K562 (cell line): ENCODE results near the gene TGM5. TPM values are rescaled to one million over a fixed set of nuclear protein-coding genes. Genes with fewer than 3 reads are reported as not detected.

ENCODE experiments used
- ATAC-seq: fragments of 200-7000 bp; cut with Tn5 transposase; 3 replicates; pipeline ENCODE4 v1.9.1; 2020; ENCODE audit warnings: moderate library complexity
- BruUV-seq: library from RNA; stranded (reverse); fragments of 400-500 nt; replicated peaks from 2 replicates; lab custom pipeline; 2021; lab: Mats Ljungman, UMichigan
- CTCF ChIA-PET: fragments of 300-600 bp; formaldehyde crosslinking; extraction: SDS; loops from one replicate; lab custom pipeline; 2021; ENCODE audit warnings: low intra/inter-chr PET ratio; lab: Yijun Ruan, JAX
- POLR2A ChIA-PET: fragments of 300-600, 350-650 bp; sonication (Branson Sonifier 250); formaldehyde crosslinking; extraction: SDS; loops from one replicate; lab custom pipeline; 2021; ENCODE audit warnings: antibody characterized with exemption, inconsistent platforms; lab: Yijun Ruan, JAX
- DNase-seq, 4 experiments: peaks; one replicate each; pipeline versions ENCODE4 v3.0.0 to v3.0.0-alpha.2; 2011 to 2018; ENCODE audit warnings: low spot score in 3 of 4, mixed read lengths in 3 of 4; ENCODE audit errors: extremely low read depth in 1 of 4
- FAIRE-seq: peaks from 2 replicates; lab custom pipeline; 2011; peaks lifted over from hg19 to GRCh38; lab: Jason Lieb, UNC
- H2AFZ ChIP-seq: 2 replicates; pipeline ENCODE4 v1.6.0; 2011; ENCODE audit warnings: low read depth, low read length, control low read depth, inconsistent platforms
- H3K27ac ChIP-seq: fragments of 200-600 bp; 3 replicates; pipeline ENCODE4 v1.8.0; 2011; ENCODE audit warnings: low read depth, mild to moderate bottlenecking, control low read depth, inconsistent platforms, low read length, moderate library complexity, mixed read lengths; ENCODE audit errors: extremely low read depth
- H3K27me3 ChIP-seq, 2 experiments: fragments of 300-600 bp in 1 of 2; 2 replicates in 1 of 2; 3 replicates in 1 of 2; pipeline versions ENCODE4 v1.6.0 to v1.8.0; 2011; ENCODE audit warnings: inconsistent platforms in 2 of 2, low read length in 2 of 2, mild to moderate bottlenecking in 1 of 2, mixed read lengths in 1 of 2, moderate library complexity in 1 of 2; ENCODE audit not compliant: control insufficient read depth in 2 of 2, insufficient read depth in 2 of 2
- H3K36me3 ChIP-seq: fragments of 300-600 bp; 3 replicates; pipeline ENCODE4 v1.8.0; 2011; ENCODE audit warnings: mild to moderate bottlenecking, low read length, inconsistent platforms; ENCODE audit not compliant: control insufficient read depth, insufficient read depth
- H3K4me1 ChIP-seq, 2 experiments: fragments of 200-600 bp in 1 of 2; replicated peaks in 1 of 2; 2 replicates in 1 of 2; 3 replicates in 1 of 2; pipeline versions ENCODE4 v1.5.1 to v1.8.0; 2011; ENCODE audit warnings: inconsistent platforms in 2 of 2, low read length in 2 of 2, mild to moderate bottlenecking in 1 of 2, mixed read lengths in 1 of 2, moderate library complexity in 1 of 2; ENCODE audit not compliant: control insufficient read depth in 2 of 2, insufficient read depth in 2 of 2
- H3K4me2 ChIP-seq: 2 replicates; pipeline ENCODE4 v1.6.1; 2011; ENCODE audit warnings: low read length, control low read depth, inconsistent platforms, mixed read lengths; ENCODE audit not compliant: insufficient read depth
- H3K4me3 ChIP-seq: fragments of 200-600 bp; sonication (generic), shearing (Covaris generic); 2 replicates; pipeline ENCODE4 v1.5.1; 2016; ENCODE audit warnings: control low read depth, inconsistent platforms
- H3K79me2 ChIP-seq: fragments of 200-600 bp; 3 replicates; pipeline ENCODE4 v1.8.0; 2011; ENCODE audit warnings: low read length, inconsistent platforms; ENCODE audit not compliant: control insufficient read depth, insufficient read depth
- H3K9ac ChIP-seq, 2 experiments: 2 replicates each; pipeline versions ENCODE4 v1.6.0 to v1.6.1; 2011; ENCODE audit warnings: low read depth in 2 of 2, low read length in 2 of 2, control low read depth in 1 of 2, inconsistent platforms in 1 of 2, mild to moderate bottlenecking in 1 of 2, mixed read lengths in 1 of 2; ENCODE audit not compliant: insufficient read depth in 1 of 2
- H3K9me1 ChIP-seq: one replicate; pipeline ENCODE4 v1.6.0; 2011; ENCODE audit warnings: inconsistent platforms, mild to moderate bottlenecking, low read length, moderate library complexity; ENCODE audit not compliant: control insufficient read depth, insufficient read depth
- H3K9me3 ChIP-seq: replicated peaks from 2 replicates; pipeline ENCODE4 v1.5.1; 2011; ENCODE audit warnings: low read depth, low read length, inconsistent platforms; ENCODE audit not compliant: control insufficient read depth, insufficient read depth
- H4K20me1 ChIP-seq: replicated peaks from 2 replicates; pipeline ENCODE4 v1.6.1; 2011; ENCODE audit warnings: low read length, inconsistent platforms, mixed read lengths; ENCODE audit not compliant: control insufficient read depth, insufficient read depth
- CEBPG ChIP-seq, 3 experiments: fragments of 200-800 bp in 1 of 3; sonication (Bioruptor generic) in 1 of 3; sonication (generic) in 1 of 3; formaldehyde crosslinking in 1 of 3; IDR thresholded peaks in 2 of 3; conservative IDR thresholded peaks in 1 of 3; 2 replicates each; pipeline versions ENCODE4 v1.6.1 to v1.8.0; 2016 to 2022; ENCODE audit warnings: missing compliant biosample characterization in 2 of 3, missing genetic modification characterization in 2 of 3, mild to moderate bottlenecking in 1 of 3, missing genetic modification reagents in 1 of 3
- CEBPZ ChIP-seq: fragments of 150-350 bp; IDR thresholded peaks from 2 replicates; pipeline ENCODE4 v1.6.1; 2014; ENCODE audit warnings: low read depth, mild to moderate bottlenecking, low read length, borderline replicate concordance
- CTBP1 ChIP-seq: fragments of 450-650 bp; IDR thresholded peaks from 2 replicates; pipeline ENCODE4 v1.6.1; 2016; ENCODE audit warnings: borderline replicate concordance
- FOXA1 ChIP-seq: fragments of 450-650 bp; IDR thresholded peaks from 2 replicates; pipeline ENCODE4 v1.6.1; 2016; ENCODE audit warnings: mild to moderate bottlenecking, borderline replicate concordance
- MXD1 ChIP-seq: fragments of 250-450 bp; sonication (Bioruptor Pico); IDR thresholded peaks from 2 replicates; pipeline ENCODE4 v1.8.0; 2021; ENCODE audit warnings: borderline replicate concordance, mild to moderate bottlenecking, moderate library complexity; ENCODE audit not compliant: poor library complexity, severe bottlenecking
- SIX5 ChIP-seq, 2 experiments: IDR thresholded peaks; 2 replicates each; pipeline ENCODE4 v1.6.1; 2011; ENCODE audit warnings: low read length in 2 of 2, borderline replicate concordance in 1 of 2, low read depth in 1 of 2, mild to moderate bottlenecking in 1 of 2, moderate library complexity in 1 of 2; ENCODE audit not compliant: insufficient read depth in 1 of 2
- STAT5A ChIP-seq: IDR thresholded peaks from 2 replicates; pipeline ENCODE4 v1.6.1; 2012; ENCODE audit warnings: low read length, inconsistent platforms, borderline replicate concordance
- U2AF2 ChIP-seq: fragments of 200-400 bp; formaldehyde crosslinking; optimal IDR thresholded peaks from 2 replicates; pipeline ENCODE3; 2017; ENCODE audit warnings: low read depth, mild to moderate bottlenecking, low read length
- ZBED1 ChIP-seq: IDR thresholded peaks from 2 replicates; pipeline ENCODE4 v1.6.1; 2014
- ZBTB7A ChIP-seq: IDR thresholded peaks from 2 replicates; pipeline ENCODE4 v1.6.1; 2011; ENCODE audit warnings: low read depth, mild to moderate bottlenecking, low read length, moderate library complexity, borderline replicate concordance; ENCODE audit not compliant: control insufficient read depth
- ZNF740 ChIP-seq, 3 experiments: fragments of 200-800 bp in 1 of 3; sonication (Bioruptor generic) in 1 of 3; sonication (generic) in 1 of 3; formaldehyde crosslinking in 1 of 3; IDR thresholded peaks; 2 replicates each; pipeline versions ENCODE4 v1.6.1 to v1.8.0; 2016 to 2022; ENCODE audit warnings: mild to moderate bottlenecking in 2 of 3, missing compliant biosample characterization in 2 of 3, missing genetic modification characterization in 2 of 3, missing genetic modification reagents in 1 of 3
- WGBS: fragments of 100-300 bp; shearing (Covaris generic); methylation state at CpG from one replicate; pipeline ENCODE4 v1.1.6; 2016; ENCODE audit warnings: low coverage, mixed read lengths; ENCODE audit not compliant: insufficient coverage; ENCODE audit errors: missing lambda C conversion rate; 5-methylcytosine and 5-hydroxymethylcytosine counted together
- in situ Hi-C: fragments of 300-500 bp; cut with MboI; formaldehyde crosslinking; loops from 4 replicates; pipeline ENCODE4 v1.15.0; 2018; ENCODE audit warnings: inconsistent platforms, mixed read lengths
- intact Hi-C: fragments of 100-400 bp; cut with micrococcal nuclease; formaldehyde crosslinking; loops from 2 replicates; pipeline ENCODE4 v1.14.2; 2022
- polyA plus RNA-seq, 8 experiments: library from polyadenylated mRNA; depleted of rRNA in 4 of 8; stranded (reverse) in 5 of 8; unstranded in 3 of 8; fragments of >200 nt; fragmentation: Nextera tagmentation in 2 of 8; fragmentation: Illumina TruSeq in 1 of 8; extraction: Ambion mirVana in 2 of 8; extraction: Trizol in 1 of 8; gene quantifications; 2 replicates each; pipeline versions ENCODE4 v1.2.1 to v1.2.3, GENCODE V29; 2011 to 2014; ENCODE audit warnings: inconsistent platforms in 1 of 8, missing spikeins in 1 of 8
- total RNA-seq, 7 experiments: library from RNA; depleted of rRNA in 6 of 7; stranded (reverse); fragments of >200 nt in 6 of 7; fragmentation: Illumina TruSeq in 2 of 7; extraction: Trizol in 2 of 7; gene quantifications; 2 replicates each; pipeline versions ENCODE4 v1.2.1 to v1.2.3, GENCODE V29; 2011 to 2021; ENCODE audit warnings: low replicate concordance in 1 of 7

Gene TGM5
- total and polyA plus RNA-seq, 9 of the 15 experiments (the other 6 are each of a cell fraction or from before 2014, with no cell fraction given) = 0.03 to 0.10 (median 0.07) TPM; not detected in 6

GRCh38 chr15:43276563-43277200 lies 10.0 kb upstream of the TGM5 start:
- DNase-seq = no peak
- Histone ChIP-seq H3K4me1 (no peaks in the 10 kb centered on the region), H3K79me2 (no peaks in the 10 kb centered on the region), H3K9me1 (no peaks in the 10 kb centered on the region), H3K9ac (no peak overlapping the region), H3K27ac (no peak overlapping the region), H3K27me3 (peaks cover 50 to 71% of the 10 kb centered on the region in 2 experiments; a peak in 4 of 5 replicates), H3K36me3 (no peaks in the 10 kb centered on the region), H3K4me2 (no peak overlapping the region), H4K20me1 (no peaks in the 10 kb centered on the region; the same call in 1 of the 2 replicates), H2AFZ (no peak overlapping the region)
- ChIA-PET POLR2A (interaction anchor here (0.6 to 1.6 kb wide), 9 partner anchors 8 to 1603 kb away, joined by 3 to 5 read pairs (median 3); partner anchors contain the start of gene ZSCAN29), CTCF (no interaction called here)
- in situ Hi-C loops = loop anchor here (5.0 to 10.0 kb wide), 2 partner anchors 69 to 562 kb away; no protein-coding TSS in a partner anchor
- ATAC-seq = no peak
- BruUV-seq = no TSS peak
- 3% methylated on average over 9 of the region's 12 CpGs for WGBS
- TF ChIP-seq CEBPZ = no peak
- TF ChIP-seq FOXA1 = no peak
- TF ChIP-seq STAT5A = no peak
- no peak for TF ChIP-seq U2AF2
- TF ChIP-seq ZBED1 = no peak
- TF ChIP-seq ZBTB7A = no peak
- TF ChIP-seq SIX5 (IDR thresholded peaks at IDR 0.05; ENCODE audit: borderline replicate concordance in 1 of 2, insufficient read depth in 1 of 2, low read depth in 1 of 2, low read length in 2 of 2) = no peak
- TF ChIP-seq MXD1 (CRISPR knock-in tag) = no peak
- no peak for TF ChIP-seq CTBP1
- TF ChIP-seq ZNF740 (CRISPR knock-in tag; IDR thresholded peaks at IDR 0.05) = no peak
- TF ChIP-seq ZNF740 (tag; IDR thresholded peaks at IDR 0.05) = no peak
- TF ChIP-seq CEBPG (CRISPR knock-in tag; IDR thresholded peaks at IDR 0.05) = no peak
- no peak for TF ChIP-seq CEBPG (tag; conservative IDR thresholded peaks at IDR 0.05 in 1 of 2, IDR thresholded peaks at IDR 0.05 in 1 of 2)
- TF ChIP-seq, all 486 proteins: peak for 0
- H3K9me3 ChIP-seq = no peaks in the 10 kb centered on the region
- H3K4me3 ChIP-seq = no peak overlapping the region
- intact Hi-C loops = no loop called here
- no peak for FAIRE-seq
